Stimulated activated CD8-positive, alpha-beta memory T cell treated with anti-CD3 and anti-CD28 coated beads, Interleukin-7, amount 100 ng/mL, for 48 hours (primary cell): ENCODE measurements around the gene PTGIS.
A peak's percentile ranks its signal among the peaks of the same experiment; 100 is the strongest.

ENCODE experiments used
- DNase-seq, 2 donors: peaks; one replicate each; pipeline ENCODE4 v3.0.0-alpha.2; 2020; ENCODE audit warnings: low read depth in 1 of 2; ENCODE audit errors: extremely low read depth in 1 of 2

PTGIS gene

GRCh38 chr20:49595811-49596561 is 28.0 kb upstream of the PTGIS start:
- DNase-seq: peak; percentile 79 to 97

- DNase-seq: no peak
These were observed 27.4 kb upstream of the PTGIS start for GRCh38 chr20:49595346-49595745.

GRCh38 chr20:49594931-49595315 is 27.0 kb upstream of the PTGIS start:
- DNase-seq: no peak

GRCh38 chr20:49594143-49594930 is 26.4 kb upstream of the PTGIS start:
- peak; percentile 59 to 86 for DNase-seq

- peak; percentile 19 to 68 for DNase-seq
These were observed 25.7 kb upstream of the PTGIS start for GRCh38 chr20:49593466-49594142.

- no peak for DNase-seq
These were observed 24.2 kb upstream of the PTGIS start for GRCh38 chr20:49592120-49592519.

GRCh38 chr20:49591217-49591865 is 23.4 kb upstream of the PTGIS start:
- peak in 1 of 2 donors; percentile 44 for DNase-seq

- DNase-seq: no peak
These were observed 22.5 kb upstream of the PTGIS start for GRCh38 chr20:49590163-49591017.

GRCh38 chr20:49589747-49590146 is 21.8 kb upstream of the PTGIS start:
- DNase-seq: no peak

- no peak for DNase-seq
These were observed 19.2 kb upstream of the PTGIS start for GRCh38 chr20:49587111-49587570.

- no peak for DNase-seq
These were observed 17.8 kb upstream of the PTGIS start for GRCh38 chr20:49585585-49586245.

- DNase-seq: no peak
These were observed 16.8 kb upstream of the PTGIS start for GRCh38 chr20:49584418-49585382.

- no peak for DNase-seq
These were observed 15.9 kb upstream of the PTGIS start for GRCh38 chr20:49583669-49584417.

GRCh38 chr20:49583343-49583668 is 15.4 kb upstream of the PTGIS start:
- no peak for DNase-seq

- no peak for DNase-seq
These were observed 14.7 kb upstream of the PTGIS start for GRCh38 chr20:49582413-49583334.

GRCh38 chr20:49581482-49581881 is 13.5 kb upstream of the PTGIS start:
- no peak for DNase-seq

GRCh38 chr20:49580813-49581174 is 12.9 kb upstream of the PTGIS start:
- no peak for DNase-seq
